Spleen (tissue), 7 donors: ENCODE results near the gene IRF2.

Experiments
- CTCF ChIP-seq, 11 experiments: fragments of 200-600 bp in 7 of 11; fragments of 450-650 bp in 4 of 11; sonication (generic) in 4 of 11; IDR thresholded peaks in 8 of 11; conservative IDR thresholded peaks in 3 of 11; 1 replicate in 7 of 11; 2 replicates in 4 of 11; pipeline versions ENCODE4 v1.4.0 to v1.8.0; 2016 to 2021; ENCODE audit warnings: antibody characterized with exemption in 11 of 11, inconsistent platforms in 4 of 11, mild to moderate bottlenecking in 1 of 11
- POLR2A ChIP-seq, 3 donors: fragments of 450-650 bp; IDR thresholded peaks; one replicate each; pipeline ENCODE4 v1.5.1; 2017; ENCODE audit warnings: antibody characterized with exemption in 3 of 3, mild to moderate bottlenecking in 1 of 3
- donor health status: DM: no; HTN: no; CAD: no; lungs with moderate emphysema.
- donor health status: DM: no; HTN: no; CAD: no.
- donor health status: DM: no; HTN: no; CAD: no.

- TF ChIP-seq CTCF (IDR thresholded peaks at IDR 0.05 in 8 of 11, conservative IDR thresholded peaks at IDR 0.05 in 3 of 11) (no peak), POLR2A (IDR thresholded peaks at IDR 0.05) (no peak)
These were observed 86.2 kb downstream of the IRF2 start for GRCh38 chr4:184388106-184388505.
